Panc1 (cell line): Measurements from ENCODE around the gene RCL1. TPM values are rescaled to one million over a fixed set of nuclear protein-coding genes. Genes with fewer than 3 reads are reported as not detected.

ENCODE experiments used
- ATAC-seq: fragments of 200-7000 bp; cut with Tn5 transposase; 2 replicates; pipeline ENCODE4 v1.9.1; 2020; ENCODE audit warnings: mild to moderate bottlenecking, moderate library complexity
- BruUV-seq: library from RNA; stranded (reverse); fragments of 400-500 nt; replicated peaks from 2 replicates; lab custom pipeline; 2021; lab: Mats Ljungman, UMichigan
- CTCF ChIA-PET: fragments of 300-600 bp; sonication (Branson Sonifier 250); formaldehyde crosslinking; loops from one replicate; lab custom pipeline; 2022; ENCODE audit warnings: antibody characterized with exemption; lab: Charles Lee
- POLR2A ChIA-PET: fragments of 300-600 bp; sonication (Branson Sonifier 250); formaldehyde crosslinking; loops from one replicate; lab custom pipeline; 2022; ENCODE audit warnings: antibody characterized with exemption; lab: Charles Lee
- DNase-seq: peaks from one replicate; pipeline ENCODE4 v3.0.0-alpha.2; 2010; ENCODE audit warnings: low read depth, low spot score
- H3K27ac ChIP-seq: 2 replicates; pipeline ENCODE4 v1.5.1; 2011; ENCODE audit warnings: mild to moderate bottlenecking, low read length, inconsistent platforms
- H3K27me3 ChIP-seq: fragments of 200-500 bp; sonication (Bioruptor generic); 2 replicates; pipeline ENCODE4 v1.6.0; 2014; ENCODE audit warnings: low read length, inconsistent platforms; ENCODE audit not compliant: control insufficient read depth, insufficient read depth
- H3K36me3 ChIP-seq: fragments of 200-500 bp; sonication (Bioruptor generic); 2 replicates; pipeline ENCODE4 v1.5.1; 2014; ENCODE audit warnings: inconsistent platforms, mild to moderate bottlenecking, low read length, moderate library complexity; ENCODE audit not compliant: control insufficient read depth, insufficient read depth
- H3K4me1 ChIP-seq: 2 replicates; pipeline ENCODE4 v1.5.1; 2011; ENCODE audit warnings: inconsistent platforms, mild to moderate bottlenecking, low read length, moderate library complexity; ENCODE audit not compliant: control insufficient read depth, insufficient read depth
- H3K4me3 ChIP-seq, 2 experiments: 2 replicates each; pipeline ENCODE4 v1.5.1; 2011 to 2012; ENCODE audit warnings: low read depth in 2 of 2, low read length in 2 of 2, mild to moderate bottlenecking in 2 of 2, inconsistent platforms in 1 of 2, moderate library complexity in 1 of 2
- H3K9me3 ChIP-seq: fragments of 200-500 bp; sonication (Bioruptor generic); 2 replicates; pipeline ENCODE4 v1.5.1; 2014; ENCODE audit warnings: low read depth, mild to moderate bottlenecking, inconsistent platforms, low read length, moderate library complexity; ENCODE audit not compliant: control insufficient read depth, insufficient read depth
- POLR2AphosphoS5 ChIP-seq: IDR thresholded peaks from 2 replicates; pipeline ENCODE4 v1.6.1; 2012; ENCODE audit warnings: mild to moderate bottlenecking, low read depth, low read length, moderate library complexity
- SIN3A ChIP-seq: IDR thresholded peaks from 2 replicates; pipeline ENCODE4 v1.6.1; 2012; ENCODE audit warnings: low read depth, mild to moderate bottlenecking, low read length, moderate library complexity, borderline replicate concordance; ENCODE audit not compliant: insufficient read depth
- TCF7L2 ChIP-seq: IDR thresholded peaks from 2 replicates; pipeline ENCODE4 v1.6.1; 2011; ENCODE audit warnings: mild to moderate bottlenecking, low read depth, low read length, inconsistent platforms
- in situ Hi-C: cut with HindIII; loops from 2 replicates; pipeline ENCODE4 v1.10.0; 2016; ENCODE audit warnings: low sequenced_read_pairs, low pct_unique_long_range_greater_than_20kb
- intact Hi-C: fragments of 100-400 bp; cut with micrococcal nuclease; formaldehyde crosslinking; loops from one replicate; pipeline ENCODE4 v1.10.0; 2022; ENCODE audit not compliant: unreplicated experiment
- total RNA-seq: library from RNA; stranded (reverse); gene quantifications from one replicate; pipeline ENCODE4 v1.2.1, GENCODE V29; 2021; ENCODE audit not compliant: unreplicated experiment
- TF ChIP-seq, protein P1 (sequence below): fragments of 450-650 bp; IDR thresholded peaks from 2 replicates; pipeline ENCODE4 v1.5.1; 2017; ENCODE audit warnings: mild to moderate bottlenecking
- TF ChIP-seq, protein P2 (sequence below), 2 experiments: IDR thresholded peaks; 2 replicates each; pipeline ENCODE4 v1.6.1; 2011 to 2012; ENCODE audit warnings: low read depth in 2 of 2, control low read depth in 1 of 2, low read length in 1 of 2, mild to moderate bottlenecking in 1 of 2, moderate library complexity in 1 of 2; ENCODE audit not compliant: insufficient read depth in 1 of 2

Gene RCL1
- total RNA-seq, 1 experiment from 2014 or later: 11.2 TPM

DNA sequence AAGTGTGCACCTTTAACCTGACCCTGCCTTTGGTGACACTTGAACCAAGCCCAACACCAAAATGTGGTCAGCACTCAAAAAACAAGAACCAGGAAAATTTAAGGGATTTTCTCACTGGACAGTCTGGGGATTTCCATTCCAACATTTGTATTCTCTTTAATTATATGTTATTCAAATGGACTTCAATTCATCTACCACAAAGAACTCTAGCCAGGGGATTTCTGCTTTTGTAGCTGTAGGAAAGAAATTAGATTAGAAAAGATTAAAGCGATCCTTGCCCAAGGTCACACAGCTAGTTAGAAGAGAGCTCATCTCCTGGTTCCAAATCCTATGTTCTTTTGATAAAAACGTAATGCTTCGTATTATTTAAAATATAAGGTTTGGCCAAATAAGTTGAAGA lies 97.5 kb downstream of the RCL1 start:
- in situ Hi-C loops (no loop called here), intact Hi-C loops (no loop called here)
- DNase-seq (no peak), ATAC-seq (no peak)
- CTCF ChIA-PET: no interaction called here
- TF ChIP-seq, protein P1, sequence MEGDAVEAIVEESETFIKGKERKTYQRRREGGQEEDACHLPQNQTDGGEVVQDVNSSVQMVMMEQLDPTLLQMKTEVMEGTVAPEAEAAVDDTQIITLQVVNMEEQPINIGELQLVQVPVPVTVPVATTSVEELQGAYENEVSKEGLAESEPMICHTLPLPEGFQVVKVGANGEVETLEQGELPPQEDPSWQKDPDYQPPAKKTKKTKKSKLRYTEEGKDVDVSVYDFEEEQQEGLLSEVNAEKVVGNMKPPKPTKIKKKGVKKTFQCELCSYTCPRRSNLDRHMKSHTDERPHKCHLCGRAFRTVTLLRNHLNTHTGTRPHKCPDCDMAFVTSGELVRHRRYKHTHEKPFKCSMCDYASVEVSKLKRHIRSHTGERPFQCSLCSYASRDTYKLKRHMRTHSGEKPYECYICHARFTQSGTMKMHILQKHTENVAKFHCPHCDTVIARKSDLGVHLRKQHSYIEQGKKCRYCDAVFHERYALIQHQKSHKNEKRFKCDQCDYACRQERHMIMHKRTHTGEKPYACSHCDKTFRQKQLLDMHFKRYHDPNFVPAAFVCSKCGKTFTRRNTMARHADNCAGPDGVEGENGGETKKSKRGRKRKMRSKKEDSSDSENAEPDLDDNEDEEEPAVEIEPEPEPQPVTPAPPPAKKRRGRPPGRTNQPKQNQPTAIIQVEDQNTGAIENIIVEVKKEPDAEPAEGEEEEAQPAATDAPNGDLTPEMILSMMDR: no peak
- TF ChIP-seq SIN3A (no peak), POLR2AphosphoS5 (no peak), TCF7L2 (no peak)
- TF ChIP-seq, protein P2, sequence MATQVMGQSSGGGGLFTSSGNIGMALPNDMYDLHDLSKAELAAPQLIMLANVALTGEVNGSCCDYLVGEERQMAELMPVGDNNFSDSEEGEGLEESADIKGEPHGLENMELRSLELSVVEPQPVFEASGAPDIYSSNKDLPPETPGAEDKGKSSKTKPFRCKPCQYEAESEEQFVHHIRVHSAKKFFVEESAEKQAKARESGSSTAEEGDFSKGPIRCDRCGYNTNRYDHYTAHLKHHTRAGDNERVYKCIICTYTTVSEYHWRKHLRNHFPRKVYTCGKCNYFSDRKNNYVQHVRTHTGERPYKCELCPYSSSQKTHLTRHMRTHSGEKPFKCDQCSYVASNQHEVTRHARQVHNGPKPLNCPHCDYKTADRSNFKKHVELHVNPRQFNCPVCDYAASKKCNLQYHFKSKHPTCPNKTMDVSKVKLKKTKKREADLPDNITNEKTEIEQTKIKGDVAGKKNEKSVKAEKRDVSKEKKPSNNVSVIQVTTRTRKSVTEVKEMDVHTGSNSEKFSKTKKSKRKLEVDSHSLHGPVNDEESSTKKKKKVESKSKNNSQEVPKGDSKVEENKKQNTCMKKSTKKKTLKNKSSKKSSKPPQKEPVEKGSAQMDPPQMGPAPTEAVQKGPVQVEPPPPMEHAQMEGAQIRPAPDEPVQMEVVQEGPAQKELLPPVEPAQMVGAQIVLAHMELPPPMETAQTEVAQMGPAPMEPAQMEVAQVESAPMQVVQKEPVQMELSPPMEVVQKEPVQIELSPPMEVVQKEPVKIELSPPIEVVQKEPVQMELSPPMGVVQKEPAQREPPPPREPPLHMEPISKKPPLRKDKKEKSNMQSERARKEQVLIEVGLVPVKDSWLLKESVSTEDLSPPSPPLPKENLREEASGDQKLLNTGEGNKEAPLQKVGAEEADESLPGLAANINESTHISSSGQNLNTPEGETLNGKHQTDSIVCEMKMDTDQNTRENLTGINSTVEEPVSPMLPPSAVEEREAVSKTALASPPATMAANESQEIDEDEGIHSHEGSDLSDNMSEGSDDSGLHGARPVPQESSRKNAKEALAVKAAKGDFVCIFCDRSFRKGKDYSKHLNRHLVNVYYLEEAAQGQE (IDR thresholded peaks at IDR 0.05; ENCODE audit: insufficient read depth in 1 of 2, low read depth in 2 of 2, low read length in 1 of 2): no peak
- Histone ChIP-seq H3K36me3 (no peaks in the 10 kb centered on the region), H3K27me3 (no peaks in the 10 kb centered on the region), H3K27ac (no peak overlapping the region), H3K9me3 (no peaks in the 10 kb centered on the region), H3K4me1 (no peaks in the 10 kb centered on the region), H3K4me3 (no peak overlapping the region)
- POLR2A ChIA-PET: no interaction called here
- BruUV-seq: no TSS peak

DNA sequence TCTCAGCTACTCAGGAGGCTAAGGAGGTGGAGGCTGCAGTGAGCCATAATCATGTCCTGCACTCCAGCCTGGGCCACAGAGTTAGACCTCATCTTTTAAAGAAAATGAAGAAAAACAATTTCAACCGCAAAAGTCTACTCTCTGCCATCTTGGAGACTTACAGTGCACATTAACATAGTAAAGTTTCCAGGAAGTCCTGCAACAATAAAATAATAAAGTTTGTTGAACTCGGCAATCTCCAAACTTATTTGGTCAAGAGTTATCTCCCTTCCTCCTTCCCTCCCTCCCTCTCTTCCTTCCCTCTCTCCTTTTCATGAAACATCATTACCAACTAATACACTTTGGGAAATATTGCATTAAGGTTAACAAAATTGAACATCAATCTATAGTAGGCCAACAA lies 98.2 kb downstream of the RCL1 start:
- Histone ChIP-seq H3K27me3 (no peaks in the 10 kb centered on the region), H3K36me3 (no peaks in the 10 kb centered on the region), H3K4me1 (no peaks in the 10 kb centered on the region), H3K27ac (no peak overlapping the region), H3K9me3 (no peaks in the 10 kb centered on the region), H3K4me3 (no peak overlapping the region)
- no TSS peak for BruUV-seq
- in situ Hi-C loops: no loop called here
- TF ChIP-seq POLR2AphosphoS5: no peak
- no peak for TF ChIP-seq TCF7L2
- TF ChIP-seq, protein P2 (IDR thresholded peaks at IDR 0.05; ENCODE audit: insufficient read depth in 1 of 2, low read depth in 2 of 2, low read length in 1 of 2): no peak
- no peak for TF ChIP-seq SIN3A
- TF ChIP-seq, protein P1: no peak
- ChIA-PET CTCF (no interaction called here), POLR2A (no interaction called here)
- no peak for ATAC-seq
- intact Hi-C loops: no loop called here
- no peak for DNase-seq
